ENCODE data around the gene FBXO44. TPM values are rescaled to one million over a fixed set of nuclear protein-coding genes. Genes with fewer than 3 reads are reported as not detected.
A peak's percentile ranks its signal among the peaks of the same experiment; 100 is the strongest.

FBXO44 gene
- total and polyA plus RNA-seq, 8 donors = 12.1 to 54.6 (median 16.3) TPM

- DNase-seq (peak; percentile 76 to 86 (median 83)), FAIRE-seq (no peak), ATAC-seq (peak; percentile 42 to 60 (median 56))
- 30 to 35% methylated on average over 17 of the region's 17 CpGs for WGBS, 2 donors
- peak overlapping the region; percentile 30 to 71 (median 55) for H3K4me3 ChIP-seq
- intact Hi-C loops (cut with DNase I) = loop anchor here in 2 of 3 donors (5.0 to 10.0 kb wide), 2 partner anchors 64 to 72 kb away; no protein-coding TSS in a partner anchor
- TF ChIP-seq CTCF (IDR thresholded peaks at IDR 0.05) = no peak
- H3K9me3 ChIP-seq = no peaks in the 10 kb centered on the region
- no peaks in the 10 kb centered on the region for H3K36me3 ChIP-seq
- peaks cover 5 to 30% (median 19%) of the 10 kb centered on the region in 3 donors for H3K4me1 ChIP-seq
- peak overlapping the region; percentile 33 to 91 (median 68) for H3K27ac ChIP-seq
- H3K27me3 ChIP-seq = no peaks in the 10 kb centered on the region
Observed at GRCh38 chr1:11653101-11653860, 1.4 kb upstream of the FBXO44 start.

GRCh38 chr1:11653861-11654136 is 878 bp upstream of the FBXO44 start:
- intact Hi-C loops (cut with DNase I) = loop anchor here in 2 of 3 donors (5.0 to 10.0 kb wide), 2 partner anchors 64 to 71 kb away; no protein-coding TSS in a partner anchor
- DNase-seq = no peak
- no peak for FAIRE-seq
- Histone ChIP-seq H3K4me1 (peaks cover 5 to 25% (median 17%) of the 10 kb centered on the region in 3 donors), H3K9me3 (no peaks in the 10 kb centered on the region), H3K27ac (peak overlapping the region; percentile 51 to 91 (median 80)), H3K4me3 (peak overlapping the region; percentile 30 to 71 (median 55)), H3K27me3 (no peaks in the 10 kb centered on the region), H3K36me3 (no peaks in the 10 kb centered on the region)
- WGBS, 2 donors = 42 to 53% methylated on average over 4 to 7 of the region's 7 CpGs
- no peak for TF ChIP-seq CTCF (IDR thresholded peaks at IDR 0.05)
- ATAC-seq = no peak

GRCh38 chr1:11654939-11655808 is 497 bp downstream of the FBXO44 start:
- H3K9me3 ChIP-seq = no peaks in the 10 kb centered on the region
- H3K36me3 ChIP-seq = no peaks in the 10 kb centered on the region
- peaks cover 0 to 18% (median 17%) of the 10 kb centered on the region in 3 donors for H3K4me1 ChIP-seq
- no peak for FAIRE-seq
- no peaks in the 10 kb centered on the region for H3K27me3 ChIP-seq
- TF ChIP-seq CTCF (IDR thresholded peaks at IDR 0.05) = no peak
- 5 to 8% methylated on average over 28 to 45 of the region's 45 CpGs for WGBS, 2 donors
- ATAC-seq = peak in 1 of 4 donors; percentile 0
- H3K27ac ChIP-seq = peak overlapping the region in 2 of 4 donors; percentile 34 to 41
- intact Hi-C loops (cut with DNase I) = loop anchor here in 2 of 3 donors (5.0 to 10.0 kb wide), 2 partner anchors 62 to 70 kb away; no protein-coding TSS in a partner anchor
- peak overlapping the region; percentile 43 to 71 (median 56) for H3K4me3 ChIP-seq
- DNase-seq = no peak

- no peak overlapping the region for H3K27ac ChIP-seq
- FAIRE-seq = no peak
- no peak overlapping the region for H3K4me3 ChIP-seq
- peaks cover 0 to 8% (median 4%) of the 10 kb centered on the region in 3 donors for H3K4me1 ChIP-seq
- no peak for DNase-seq
- intact Hi-C loops (cut with DNase I) = loop anchor here in 1 of 3 donors (10.0 kb wide), 1 partner anchor 67 kb away; no protein-coding TSS in a partner anchor
- H3K27me3 ChIP-seq = no peaks in the 10 kb centered on the region
- peaks cover 0 to 6% (median 0%) of the 10 kb centered on the region in 3 donors for H3K36me3 ChIP-seq
- no peak for ATAC-seq
- WGBS, 2 donors = 66 to 73% methylated on average over 6 of the region's 6 CpGs
- H3K9me3 ChIP-seq = no peaks in the 10 kb centered on the region
- TF ChIP-seq CTCF (IDR thresholded peaks at IDR 0.05) = no peak
Observed at GRCh38 chr1:11657654-11658053, 3.0 kb downstream of the FBXO44 start.
